HG02798 (cell line): ENCODE data around the gene GSDMA.
A peak's percentile ranks its signal among the peaks of the same experiment; 100 is the strongest.
"Not testable (repeated sequence)": the region's sequence is repeated elsewhere in the genome, so short reads cannot be mapped to it uniquely, and the experiment has no call there.

Experiments used
- ATAC-seq: cut with Tn5 transposase; IDR thresholded peaks from one replicate; pipeline ENCODE4 v1.9.1; 2021; ENCODE audit warnings: mild to moderate bottlenecking; ENCODE audit not compliant: unreplicated experiment, poor library complexity

The GSDMA gene

GRCh38 chr17:39928858-39929645 lies 33.8 kb upstream of the GSDMA start:
- ATAC-seq = peak; percentile 20

GRCh38 chr17:39929646-39930407 lies 33.0 kb upstream of the GSDMA start:
- no peak for ATAC-seq

GRCh38 chr17:39933912-39934311 lies 28.9 kb upstream of the GSDMA start:
- ATAC-seq = no peak

GRCh38 chr17:39934324-39934723 lies 28.5 kb upstream of the GSDMA start:
- no peak for ATAC-seq

GRCh38 chr17:39935909-39936308 lies 26.9 kb upstream of the GSDMA start:
- no peak for ATAC-seq

- no peak for ATAC-seq
These were observed 25.4 kb upstream of the GSDMA start for GRCh38 chr17:39937447-39937846.

- ATAC-seq = no peak
These were observed 24.5 kb upstream of the GSDMA start for GRCh38 chr17:39938140-39938869.

- no peak for ATAC-seq
These were observed 23.7 kb upstream of the GSDMA start for GRCh38 chr17:39939106-39939505.

- peak; percentile 74 for ATAC-seq
These were observed 23.0 kb upstream of the GSDMA start for GRCh38 chr17:39939588-39940419.

GRCh38 chr17:39943702-39944392 lies 19.0 kb upstream of the GSDMA start:
- ATAC-seq = no peak

- ATAC-seq = no peak
These were observed 18.5 kb upstream of the GSDMA start for GRCh38 chr17:39944393-39944711.

GRCh38 chr17:39946551-39947330 lies 16.1 kb upstream of the GSDMA start:
- ATAC-seq = no peak

GRCh38 chr17:39948489-39948828 lies 14.3 kb upstream of the GSDMA start:
- ATAC-seq = not testable (repeated sequence)

GRCh38 chr17:39949028-39949427 lies 13.8 kb upstream of the GSDMA start:
- ATAC-seq = no peak

- no peak for ATAC-seq
These were observed 11.9 kb upstream of the GSDMA start for GRCh38 chr17:39950871-39951348.

- no peak for ATAC-seq
These were observed 10.7 kb upstream of the GSDMA start for GRCh38 chr17:39951924-39952679.

- ATAC-seq = peak; percentile 79
These were observed 9.9 kb upstream of the GSDMA start for GRCh38 chr17:39952680-39953470.
